ENCODE results near the gene RAB10. TPM values are rescaled to one million over a fixed set of nuclear protein-coding genes. Genes with fewer than 3 reads are reported as not detected.

Gene RAB10
- total and polyA plus RNA-seq, 9 of the 15 experiments (the other 6 are each of a cell fraction or from before 2014, with no cell fraction given), result 25.1 to 214 (median 157) TPM

GRCh38 chr2:26184555-26185303, 150.8 kb downstream of the RAB10 start (continued):
- peak; percentile 74; the same call in 1 of the 2 replicates for TF ChIP-seq AFF4 (CRISPR knock-in tag; IDR thresholded peaks at IDR 0.05)
- TF ChIP-seq MCM3 (IDR thresholded peaks at IDR 0.05), result no peak
- TF ChIP-seq RBM25 (IDR thresholded peaks at IDR 0.05; ENCODE audit: low read depth, low read length, severe bottlenecking), result peak; percentile 45
- no peak for TF ChIP-seq ZNF133 (CRISPR knock-in tag; IDR thresholded peaks at IDR 0.05)
- no peak for TF ChIP-seq HEY1 (CRISPR knock-in tag; IDR thresholded peaks at IDR 0.05; ENCODE audit: borderline replicate concordance)
- no peak for TF ChIP-seq RBM22 (IDR thresholded peaks at IDR 0.05; ENCODE audit: low read depth, low read length, poor library complexity, severe bottlenecking)
- peak; percentile 45 to 86; a peak in 3 of 4 replicates for TF ChIP-seq UBTF (IDR thresholded peaks at IDR 0.05; ENCODE audit: borderline replicate concordance in 1 of 2, low read depth in 2 of 2, low read length in 2 of 2)
- TF ChIP-seq RFX1 (IDR thresholded peaks at IDR 0.05), result no peak
- peak in 1 of 2 experiments; percentile 55 for TF ChIP-seq MAZ (CRISPR knock-in tag; conservative IDR thresholded peaks at IDR 0.05 in 1 of 2, IDR thresholded peaks at IDR 0.05 in 1 of 2)
- peak; percentile 28 for TF ChIP-seq HNRNPLL (IDR thresholded peaks at IDR 0.05; ENCODE audit: low read depth, low read length, poor library complexity, severe bottlenecking)
- no peak; the same call in 1 of the 2 replicates for TF ChIP-seq JUN (IDR thresholded peaks at IDR 0.05; ENCODE audit: borderline replicate concordance, low read depth, low read length)
- TF ChIP-seq JUN (CRISPR knock-in tag; IDR thresholded peaks at IDR 0.05; ENCODE audit: borderline replicate concordance), result no peak
- TF ChIP-seq NCOA2 (IDR thresholded peaks at IDR 0.05; ENCODE audit: partially characterized antibody in 2 of 2), result no peak
- no peak for TF ChIP-seq MEF2D (tag; conservative IDR thresholded peaks at IDR 0.05; ENCODE audit: low read depth)
- no peak for TF ChIP-seq ZNF780A (CRISPR knock-in tag; IDR thresholded peaks at IDR 0.05)
- peak; percentile 11; the same call in 1 of the 2 replicates for TF ChIP-seq ZBTB34 (CRISPR knock-in tag; IDR thresholded peaks at IDR 0.05)
- no peak for TF ChIP-seq CHAMP1 (IDR thresholded peaks at IDR 0.05)
